SK-N-SH (cell line): ENCODE results near the gene MACROD1. TPM values are rescaled to one million over a fixed set of nuclear protein-coding genes. Genes with fewer than 3 reads are reported as not detected.
A peak's percentile ranks its signal among the peaks of the same experiment; 100 is the strongest.

Source experiments
- CTCF ChIA-PET: fragments of 300-600, 350-600 bp; formaldehyde crosslinking; extraction: SDS; loops from one replicate; lab custom pipeline; 2021; lab: Yijun Ruan, JAX
- POLR2A ChIA-PET: fragments of 350-600 bp; sonication (Branson Sonifier 250); formaldehyde crosslinking; extraction: SDS; loops from one replicate; lab custom pipeline; 2020; ENCODE audit warnings: antibody characterized with exemption, inconsistent platforms; lab: Yijun Ruan, JAX
- DNase-seq: peaks from one replicate; pipeline ENCODE4 v3.0.0; 2012
- H2AFZ ChIP-seq: fragments of 200-600 bp; sonication (generic); 2 replicates; pipeline ENCODE4 v1.8.1; 2016; ENCODE audit warnings: antibody characterized with exemption, mild to moderate bottlenecking, low read depth
- H3F3A ChIP-seq: fragments of 200-600 bp; sonication (generic); replicated peaks from 2 replicates; pipeline ENCODE3; 2016; ENCODE audit warnings: antibody characterized with exemption, mild to moderate bottlenecking; ENCODE audit not compliant: insufficient read depth
- H3K27ac ChIP-seq, 2 experiments: fragments of 200-500 bp in 1 of 2; fragments of 200-600 bp in 1 of 2; sonication (Bioruptor generic) in 1 of 2; sonication (generic), shearing (Covaris generic) in 1 of 2; 2 replicates each; pipeline versions ENCODE4 v1.5.1 to v1.6.1; 2014 to 2016; ENCODE audit warnings: low read depth in 2 of 2, inconsistent platforms in 1 of 2, low read length in 1 of 2, mild to moderate bottlenecking in 1 of 2, mixed read lengths in 1 of 2
- H3K27me3 ChIP-seq: fragments of 200-600 bp; sonication (generic), shearing (Covaris generic); 2 replicates; pipeline ENCODE4 v1.6.1; 2016; ENCODE audit warnings: mixed run types; ENCODE audit not compliant: insufficient read depth
- H3K36me3 ChIP-seq, 2 experiments: fragments of 200-500 bp in 1 of 2; fragments of 200-600 bp in 1 of 2; sonication (Bioruptor generic) in 1 of 2; sonication (generic) in 1 of 2; replicated peaks in 1 of 2; 2 replicates each; pipeline versions ENCODE3 to v1.5.1; 2014 to 2016; ENCODE audit warnings: low read length in 1 of 2, mild to moderate bottlenecking in 1 of 2; ENCODE audit not compliant: insufficient read depth in 2 of 2, control insufficient read depth in 1 of 2
- H3K4me1 ChIP-seq, 2 experiments: fragments of 200-500 bp in 1 of 2; fragments of 200-600 bp in 1 of 2; sonication (Bioruptor generic) in 1 of 2; sonication (generic), shearing (Covaris generic) in 1 of 2; 2 replicates each; pipeline versions ENCODE4 v1.5.1 to v1.6.1; 2014 to 2016; ENCODE audit warnings: low read depth in 1 of 2, low read length in 1 of 2, mixed run types in 1 of 2; ENCODE audit not compliant: insufficient read depth in 2 of 2, control insufficient read depth in 1 of 2
- H3K4me2 ChIP-seq: fragments of 200-600 bp; sonication (generic), shearing (Covaris generic); 2 replicates; pipeline ENCODE4 v1.6.1; 2017; ENCODE audit warnings: mixed run types
- H3K4me3 ChIP-seq, 2 experiments: fragments of 200-500 bp in 1 of 2; fragments of 200-600 bp in 1 of 2; sonication (Bioruptor generic) in 1 of 2; sonication (generic), shearing (Covaris generic) in 1 of 2; 2 replicates each; pipeline versions ENCODE4 v1.5.1 to v1.8.1; 2014 to 2016; ENCODE audit warnings: low read depth in 2 of 2, inconsistent platforms in 1 of 2, low read length in 1 of 2, mild to moderate bottlenecking in 1 of 2, mixed read lengths in 1 of 2, moderate library complexity in 1 of 2
- H3K79me2 ChIP-seq: fragments of 200-600 bp; sonication (generic); 2 replicates; pipeline ENCODE4 v1.8.1; 2017; ENCODE audit warnings: mild to moderate bottlenecking; ENCODE audit not compliant: insufficient read depth
- H3K9ac ChIP-seq: fragments of 200-600 bp; sonication (generic); 2 replicates; pipeline ENCODE4 v1.6.1; 2017; ENCODE audit warnings: mixed run types
- H3K9me2 ChIP-seq: fragments of 200-600 bp; sonication (generic); 2 replicates; pipeline ENCODE4 v1.6.1; 2017; ENCODE audit warnings: mixed run types
- H3K9me3 ChIP-seq: fragments of 200-600 bp; sonication (generic); 2 replicates; pipeline ENCODE4 v1.6.1; 2017; ENCODE audit warnings: mixed run types, mild to moderate bottlenecking, moderate library complexity
- H4K20me1 ChIP-seq: fragments of 200-600 bp; sonication (generic); 2 replicates; pipeline ENCODE4 v1.6.1; 2017; ENCODE audit warnings: mild to moderate bottlenecking, mixed run types; ENCODE audit not compliant: insufficient read depth
- CTCF ChIP-seq: fragments of 200-600 bp; sonication (generic); IDR thresholded peaks from 2 replicates; pipeline ENCODE4 v1.6.1; 2017; ENCODE audit warnings: antibody characterized with exemption, mild to moderate bottlenecking, moderate library complexity
- ELF1 ChIP-seq: IDR thresholded peaks from 2 replicates; pipeline ENCODE4 v1.4.0; 2012
- GABPA ChIP-seq: IDR thresholded peaks from 2 replicates; pipeline ENCODE4 v1.4.0; 2012; ENCODE audit warnings: low read depth, mild to moderate bottlenecking
- GATA2 ChIP-seq: sonication (generic); formaldehyde crosslinking; IDR thresholded peaks from 2 replicates; pipeline ENCODE4 v1.5.0; 2020; ENCODE audit warnings: mild to moderate bottlenecking, missing genetic modification reagents
- NFIC ChIP-seq: IDR thresholded peaks from 2 replicates; pipeline ENCODE4 v1.4.0; 2012; ENCODE audit warnings: borderline replicate concordance
- PBX3 ChIP-seq: IDR thresholded peaks from 2 replicates; pipeline ENCODE4; 2012
- REST ChIP-seq: IDR thresholded peaks from 2 replicates; pipeline ENCODE4 v1.6.1; 2012; ENCODE audit warnings: mild to moderate bottlenecking, low read depth, low read length, moderate library complexity
- SIN3A ChIP-seq: IDR thresholded peaks from 2 replicates; pipeline ENCODE4 v1.6.1; 2012; ENCODE audit warnings: low read depth, mild to moderate bottlenecking, low read length, moderate library complexity, borderline replicate concordance
- TAF1 ChIP-seq: IDR thresholded peaks from 2 replicates; pipeline ENCODE4 v1.6.1; 2012; ENCODE audit warnings: low read depth, mild to moderate bottlenecking, low read length, moderate library complexity, borderline replicate concordance
- USF1 ChIP-seq: IDR thresholded peaks from 2 replicates; pipeline ENCODE4 v1.4.0; 2012; ENCODE audit warnings: low read depth, borderline replicate concordance
- ZBTB33 ChIP-seq: IDR thresholded peaks from 2 replicates; pipeline ENCODE4 v1.4.0; 2012; ENCODE audit warnings: low read depth, borderline replicate concordance
- WGBS: methylation state at CpG from one replicate; pipeline ENCODE4 v1.1.6; 2017; ENCODE audit warnings: low lambda C conversion rate; 5-methylcytosine and 5-hydroxymethylcytosine counted together
- polyA plus RNA-seq, 3 experiments: library from polyadenylated mRNA; depleted of rRNA; stranded (reverse); fragments of >200 nt; gene quantifications; 2 replicates each; pipeline ENCODE4 v1.2.3, GENCODE V29; 2012

MACROD1 gene
- polyA plus RNA-seq, 1 of the 3 experiments (the other 2 are of a cell fraction) = 49.1 TPM

- Histone ChIP-seq H3K27me3 (no peaks in the 10 kb centered on the region), H3K4me1 (peaks cover 0 to 94% of the 10 kb centered on the region in 2 experiments; a peak in 1 of 4 replicates), H3F3A (no peaks in the 10 kb centered on the region), H3K9me2 (no peaks in the 10 kb centered on the region), H3K4me3 (no peak overlapping the region), H3K9ac (no peak overlapping the region), H2AFZ (no peak overlapping the region), H3K79me2 (no peaks in the 10 kb centered on the region), H3K36me3 (no peaks in the 10 kb centered on the region), H3K4me2 (no peak overlapping the region), H3K27ac (peak overlapping the region in 1 of 2 experiments; percentile 100; a peak in 1 of 4 replicates), H3K9me3 (no peaks in the 10 kb centered on the region), H4K20me1 (no peaks in the 10 kb centered on the region)
- CTCF ChIA-PET = no interaction called here
- 96% methylated on average over 6 of the region's 19 CpGs for WGBS
- no peak for DNase-seq
- no peak for TF ChIP-seq ELF1
- TF ChIP-seq CTCF = no peak
- TF ChIP-seq ZBTB33 = no peak
- no peak for TF ChIP-seq NFIC
- TF ChIP-seq REST = no peak
- TF ChIP-seq GABPA = no peak
- TF ChIP-seq GATA2 (CRISPR knock-in tag) = no peak
- TF ChIP-seq SIN3A = no peak
- no peak for TF ChIP-seq TAF1
- no peak for TF ChIP-seq USF1
- TF ChIP-seq PBX3 = no peak
- POLR2A ChIA-PET = interaction anchor here (0.6 to 1.0 kb wide), 2 partner anchors 13 to 34 kb away, joined by 3 to 4 read pairs; no protein-coding TSS in a partner anchor
Observed at GRCh38 chr11:64051297-64051696, 114.6 kb downstream of the MACROD1 start.
